ENCODE measurements around the gene TSPAN31. TPM values are rescaled to one million over a fixed set of nuclear protein-coding genes. Genes with fewer than 3 reads are reported as not detected.

TSPAN31 gene
- total and polyA plus RNA-seq, 2 of the 8 experiments (the other 6 are each of a cell fraction or from before 2014, with no cell fraction given), result 15.8 to 31.4 TPM

DNA sequence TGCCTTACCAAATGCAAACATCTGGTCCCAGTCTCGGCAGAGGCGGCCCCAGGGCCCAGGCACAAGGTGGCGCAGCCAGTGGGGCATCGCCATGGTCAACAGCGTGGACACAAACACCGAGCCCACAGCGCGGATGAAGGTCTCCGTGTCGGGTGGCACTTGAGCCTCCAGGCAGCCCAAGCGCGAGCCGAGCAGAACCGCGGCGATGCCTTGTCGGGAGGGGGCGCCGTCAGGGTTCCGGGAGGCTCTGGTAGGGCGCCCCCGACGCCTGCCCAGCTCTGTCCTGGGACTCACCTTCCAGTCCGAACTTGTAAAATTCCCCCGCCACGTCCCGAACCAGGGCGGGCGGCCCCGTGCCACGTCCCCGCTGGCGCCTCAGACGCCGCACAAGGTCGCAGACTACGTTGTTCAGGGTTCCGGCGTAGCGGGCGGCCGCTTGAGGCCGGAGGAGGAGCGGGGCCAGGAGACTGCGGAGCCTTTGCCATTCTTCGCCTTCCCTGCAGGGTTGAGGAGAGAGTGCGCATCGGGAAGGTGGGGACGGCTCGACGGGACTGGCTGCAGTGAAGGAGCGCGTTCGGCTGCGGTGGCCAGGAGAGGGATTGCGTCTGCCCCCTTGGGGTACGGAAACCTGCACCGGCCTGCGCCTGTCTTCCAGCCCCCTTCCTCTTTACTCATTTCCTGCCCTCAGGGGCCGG, 20.3 kb downstream of the TSPAN31 start:
- peak overlapping the region in 3 of 4 experiments; percentile 26 to 33 (median 30); a peak in 2 of 7 replicates for H3K9ac ChIP-seq (replicated peaks in 1 of 4; ENCODE audit: extremely low read depth in 1 of 4, low read depth in 3 of 4, low read length in 3 of 4)
- H3K27me3 ChIP-seq (replicated peaks in 1 of 4; ENCODE audit: control insufficient read depth in 3 of 4, extremely low read depth in 1 of 4, insufficient read depth in 3 of 4, low read length in 3 of 4), result peaks cover 22 to 39% (median 37%) of the 10 kb centered on the region in 4 experiments
- peak overlapping the region; percentile 91 for H2AFZ ChIP-seq (ENCODE audit: low read length)
- no peak overlapping the region for H3K56ac ChIP-seq (replicated peaks; ENCODE audit: insufficient read length, low read depth, low read length)
- H2BK12ac ChIP-seq (ENCODE audit: low read depth, low read length), result peak overlapping the region; percentile 89; the same call in 1 of the 2 replicates
- peak overlapping the region; percentile 61 for H3K4ac ChIP-seq (replicated peaks; ENCODE audit: insufficient read length, low read depth, low read length)
- FAIRE-seq (no peak), DNase-seq (ENCODE audit: low read depth in 1 of 2, low spot score in 2 of 2) (peak in 1 of 2 experiments; percentile 80)
- H3K36me3 ChIP-seq (ENCODE audit: control insufficient read depth in 2 of 4, insufficient read depth in 4 of 4, low read length in 3 of 4), result peaks cover 11 to 13% (median 12%) of the 10 kb centered on the region in 4 experiments; a peak in 7 of 8 replicates
- peak overlapping the region; percentile 85 for H3K18ac ChIP-seq (ENCODE audit: extremely low read depth, low read length)
- peaks cover 13 to 22% (median 19%) of the 10 kb centered on the region in 4 experiments for H3K4me1 ChIP-seq (replicated peaks in 1 of 4; ENCODE audit: control insufficient read depth in 3 of 4, insufficient read depth in 4 of 4, low read length in 3 of 4)
- H3K4me3 ChIP-seq (ENCODE audit: extremely low read depth in 1 of 4, insufficient read depth in 2 of 4, low read depth in 3 of 4, low read length in 4 of 4), result peak overlapping the region; percentile 39 to 66 (median 64)
- ChIA-PET POLR2A (ENCODE audit: partially characterized antibody) (interaction anchor here (0.7 to 5.3 kb wide), 14 partner anchors 9 to 79 kb away, joined by 3 to 35 read pairs (median 4); partner anchors contain the start of genes CDK4, MARCHF9, TSFM and TSPAN31), CTCF (ENCODE audit: partially characterized antibody) (interaction anchor here (0.9 to 3.9 kb wide), 6 partner anchors 8 to 182 kb away, joined by 3 to 40 read pairs (median 4); no protein-coding TSS in a partner anchor)
- H4K91ac ChIP-seq (replicated peaks; ENCODE audit: insufficient read length, low read length), result peak overlapping the region; percentile 87
- no peaks in the 10 kb centered on the region for H3K79me1 ChIP-seq (ENCODE audit: low read depth, low read length)
- H3K9me3 ChIP-seq (ENCODE audit: insufficient read depth in 2 of 2, low read depth in 1 of 2, low read length in 1 of 2), result no peaks in the 10 kb centered on the region
- 0 out of 2 replicates have a peak overlapping the region, but pooled peaks have one; percentile 8 for H2AK5ac ChIP-seq (ENCODE audit: low read depth, low read length)
- H3K4me2 ChIP-seq (ENCODE audit: insufficient read depth in 1 of 2, low read depth in 2 of 2, low read length in 2 of 2), result peak overlapping the region; percentile 87 to 96
- H4K5ac ChIP-seq (ENCODE audit: insufficient read length, low read depth, low read length), result no peak overlapping the region
- peaks cover 23% of the 10 kb centered on the region for H3K23me2 ChIP-seq (ENCODE audit: low read depth, low read length)
- no peaks in the 10 kb centered on the region for H3K79me2 ChIP-seq (ENCODE audit: control insufficient read depth in 1 of 2, insufficient read depth in 2 of 2, low read length in 2 of 2)
- H2BK20ac ChIP-seq (ENCODE audit: low read length), result no peak overlapping the region
- H2BK5ac ChIP-seq (ENCODE audit: low read depth, low read length), result no peak overlapping the region
- H4K8ac ChIP-seq (ENCODE audit: extremely low read depth, insufficient read depth, low read length), result peak overlapping the region; percentile 39; the same call in 1 of the 2 replicates
- H3K14ac ChIP-seq (ENCODE audit: insufficient read length), result no peak overlapping the region
- no peak overlapping the region for H3K23ac ChIP-seq (ENCODE audit: insufficient read length)
- H2BK120ac ChIP-seq (replicated peaks; ENCODE audit: low read depth, low read length), result no peak overlapping the region
- H4K20me1 ChIP-seq (replicated peaks in 1 of 2; ENCODE audit: control insufficient read depth in 1 of 2, insufficient read depth in 2 of 2, low read length in 2 of 2), result peaks cover 0 to 4% of the 10 kb centered on the region in 2 experiments
- WGBS, 2 experiments (ENCODE audit: extremely low coverage in 1 of 2, insufficient coverage in 1 of 2, insufficient read length in 1 of 2, insufficient replicate concordance in 2 of 2, low coverage in 1 of 2, low lambda C conversion rate in 2 of 2, missing lambda C conversion rate in 1 of 2), result 5% methylated on average over 58 of the region's 60 CpGs; no CpG with 5 or more reads in 1 of the 2 experiments
- no peak overlapping the region for H3K27ac ChIP-seq (ENCODE audit: low read depth, low read length)
- peak overlapping the region; percentile 98; the same call in 1 of the 2 replicates for H2BK15ac ChIP-seq (ENCODE audit: low read length)
- TF ChIP-seq GABPA (IDR thresholded peaks at IDR 0.05; ENCODE audit: borderline replicate concordance, insufficient read depth, low read length) (peak; percentile 47; the same call in 1 of the 2 replicates), PHF8 (conservative IDR thresholded peaks at IDR 0.05; ENCODE audit: low read depth, low read length) (peak; percentile 27; the same call in 1 of the 2 replicates), POLR2A (IDR thresholded peaks at IDR 0.05; ENCODE audit: control extremely low read depth in 1 of 2, low read depth in 2 of 2, low read length in 2 of 2) (no peak; a peak in 1 of 3 replicates), TEAD4 (IDR thresholded peaks at IDR 0.05; ENCODE audit: low read depth, low read length) (0 out of 2 replicates have a peak, but pooled peaks have one; percentile 16), POLR2AphosphoS5 (IDR thresholded peaks at IDR 0.05; ENCODE audit: low read depth, low read length) (peak; percentile 70), ASH2L (IDR thresholded peaks at IDR 0.05; ENCODE audit: low read length) (peak; percentile 84), BRCA1 (IDR thresholded peaks at IDR 0.05; ENCODE audit: low read depth, low read length) (no peak), RAD21 (IDR thresholded peaks at IDR 0.05 in 1 of 2, conservative IDR thresholded peaks at IDR 0.05 in 1 of 2; ENCODE audit: low read depth in 2 of 2, low read length in 2 of 2) (peak; percentile 1 to 18; a peak in 2 of 4 replicates), GTF2F1 (IDR thresholded peaks at IDR 0.05; ENCODE audit: borderline replicate concordance, low read depth, low read length) (0 out of 2 replicates have a peak, but pooled peaks have one; percentile 11), SP1 (IDR thresholded peaks at IDR 0.05; ENCODE audit: low read depth, low read length) (0 out of 2 replicates have a peak, but pooled peaks have one; percentile 28)
- TF ChIP-seq, protein P1, sequence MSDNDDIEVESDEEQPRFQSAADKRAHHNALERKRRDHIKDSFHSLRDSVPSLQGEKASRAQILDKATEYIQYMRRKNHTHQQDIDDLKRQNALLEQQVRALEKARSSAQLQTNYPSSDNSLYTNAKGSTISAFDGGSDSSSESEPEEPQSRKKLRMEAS (IDR thresholded peaks at IDR 0.05), result peak; percentile 62; the same call in 1 of the 2 replicates

All from H1 (cell line).